HG03280 (cell line): ENCODE data around the gene LRRC37A3.
"Not testable (repeated sequence)": the region's sequence is repeated elsewhere in the genome, so short reads cannot be mapped to it uniquely, and the experiment has no call there.

Experiments used
- ATAC-seq: cut with Tn5 transposase; IDR thresholded peaks from one replicate; pipeline ENCODE4 v1.9.1; 2021; ENCODE audit warnings: mild to moderate bottlenecking, moderate library complexity; ENCODE audit not compliant: unreplicated experiment

Gene LRRC37A3

GRCh38 chr17:64837018-64837761 lies 82.1 kb downstream of the LRRC37A3 start:
- peak; percentile 96 for ATAC-seq

DNA sequence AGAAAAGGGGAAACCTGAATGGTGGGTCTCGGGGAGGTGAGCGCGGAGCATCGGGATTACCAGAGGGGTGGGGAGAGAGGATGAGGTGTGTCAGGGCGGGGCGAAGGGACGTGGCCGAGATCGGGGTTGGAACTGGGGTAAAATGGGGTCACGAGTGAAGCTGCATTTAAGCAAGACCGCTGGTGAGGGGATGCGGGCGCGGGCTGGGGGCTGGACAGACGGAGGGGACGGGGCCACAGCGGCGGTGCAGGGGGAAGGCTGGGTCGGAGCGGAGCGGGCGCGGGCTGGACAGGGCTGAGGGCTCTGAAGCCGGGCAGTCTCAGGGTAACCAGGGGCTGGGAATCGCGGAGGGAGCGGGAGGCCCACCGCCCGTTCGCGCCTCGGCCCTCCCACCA lies 82.7 kb downstream of the LRRC37A3 start:
- ATAC-seq = peak; percentile 31

DNA sequence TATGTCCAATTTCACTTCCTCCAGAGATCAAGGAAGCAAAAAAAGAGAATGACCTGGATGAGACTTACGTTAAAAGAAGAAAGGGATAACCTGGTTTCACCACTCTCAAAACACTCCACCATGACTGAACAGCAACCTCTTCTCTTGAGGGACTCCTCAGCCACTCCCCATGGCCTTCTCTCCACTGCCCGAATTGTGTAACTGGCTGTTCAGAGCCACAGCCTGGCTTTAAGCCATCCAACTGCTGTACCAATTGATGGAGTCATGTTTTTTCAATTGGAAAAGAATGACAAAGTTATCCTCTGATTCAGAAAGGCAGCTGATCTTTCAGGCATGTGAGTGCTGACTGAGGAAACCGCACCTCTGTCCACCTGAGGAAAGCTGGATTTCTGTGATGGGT lies 85.2 kb downstream of the LRRC37A3 start:
- ATAC-seq = not testable (repeated sequence)

- not testable (repeated sequence) for ATAC-seq
Measured at GRCh38 chr17:64830631-64831040, 88.6 kb downstream of the LRRC37A3 start.

GRCh38 chr17:64829824-64830630 lies 89.3 kb downstream of the LRRC37A3 start:
- not testable (repeated sequence) for ATAC-seq

GRCh38 chr17:64829068-64829467 lies 90.2 kb downstream of the LRRC37A3 start:
- not testable (repeated sequence) for ATAC-seq

DNA sequence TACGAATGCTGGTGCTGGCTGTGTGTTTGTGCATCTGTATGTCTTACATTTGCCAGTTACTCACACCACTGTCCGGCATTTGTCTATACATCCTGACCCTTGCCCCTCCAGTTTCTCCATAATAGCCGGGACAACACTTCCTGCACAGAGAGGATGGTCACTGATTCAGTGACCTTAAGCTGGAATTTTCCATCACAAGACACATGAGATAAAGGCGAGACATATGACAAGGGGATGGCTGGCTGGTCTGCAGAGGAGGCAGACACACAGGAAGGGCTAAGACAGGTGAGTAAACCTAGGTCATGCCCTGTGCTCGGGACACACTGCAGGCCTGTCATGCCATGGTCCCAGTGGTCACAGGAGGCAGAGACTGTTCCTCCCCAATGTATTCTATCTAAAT lies 100.4 kb downstream of the LRRC37A3 start:
- not testable (repeated sequence) for ATAC-seq

DNA sequence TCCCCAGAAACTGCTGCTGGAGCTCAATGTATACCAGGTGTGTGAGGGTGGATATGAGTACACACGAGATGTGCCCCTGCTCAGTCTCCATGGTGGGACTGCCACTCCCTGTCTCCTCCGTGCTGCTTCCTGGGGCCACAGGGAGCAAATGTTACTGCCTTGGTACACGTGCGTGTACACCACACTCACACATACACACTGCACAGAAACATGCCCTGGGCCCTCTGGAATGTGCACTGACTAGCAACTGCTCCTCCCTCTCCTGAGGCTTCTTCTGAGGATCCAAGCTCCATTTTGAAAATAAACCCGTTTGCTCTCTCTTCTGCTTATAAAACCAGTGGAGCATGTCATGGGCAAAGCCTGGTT lies 103.5 kb downstream of the LRRC37A3 start:
- not testable (repeated sequence) for ATAC-seq

GRCh38 chr17:64814993-64815832 lies 104.1 kb downstream of the LRRC37A3 start:
- ATAC-seq = not testable (repeated sequence)

DNA sequence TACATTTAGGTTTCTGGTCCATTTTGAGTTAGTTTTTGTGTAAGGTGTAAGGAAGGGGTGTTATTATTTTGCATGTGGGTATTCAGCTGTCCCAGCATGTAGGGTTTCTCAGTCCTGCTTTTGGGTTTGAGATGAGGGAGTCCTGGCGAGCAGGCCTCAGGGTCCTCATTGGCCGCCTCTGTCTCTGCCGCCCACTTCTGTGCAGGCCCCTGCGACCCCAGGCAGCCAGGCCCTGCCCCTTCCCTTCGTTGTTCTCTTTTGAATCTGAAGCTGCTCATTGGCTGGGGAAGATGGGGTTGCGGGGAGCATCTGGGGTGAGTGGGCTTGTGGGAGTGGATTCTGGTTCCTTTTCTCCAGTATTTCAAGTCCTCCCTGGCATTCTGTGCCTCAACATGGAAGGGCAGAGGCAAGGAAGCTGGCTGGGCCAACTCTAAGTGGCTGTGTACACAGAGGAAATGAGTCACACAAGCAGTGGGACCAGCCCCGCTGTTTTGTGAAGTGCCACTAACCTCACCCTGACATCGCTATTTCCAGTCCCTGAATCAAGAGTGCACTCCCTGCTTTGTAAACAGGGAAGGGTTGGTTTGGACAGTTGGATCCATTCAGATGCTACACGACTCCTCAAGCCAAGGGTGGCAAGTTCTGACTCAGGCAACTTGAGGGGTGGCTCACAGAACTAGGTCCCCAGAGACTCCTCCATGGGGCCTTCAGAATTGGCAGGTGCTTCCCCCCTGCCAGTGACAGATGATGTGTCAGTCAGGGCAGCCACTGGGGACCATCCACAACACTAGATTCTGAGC lies 110.9 kb downstream of the LRRC37A3 start:
- ATAC-seq = peak; percentile 92
